ENCODE measurements around the gene JOSD2.

Gene JOSD2

GRCh38 chr19:50490411-50490811 is 20.6 kb downstream of the JOSD2 start:
- peaks cover 6% of the 10 kb centered on the region; the same call in 1 of the 2 replicates for H3K9me3 ChIP-seq (ENCODE audit: insufficient read depth, low read length)
- no peaks in the 10 kb centered on the region for H4K20me1 ChIP-seq (ENCODE audit: low read depth, low read length)
- no peaks in the 10 kb centered on the region for H3K27me3 ChIP-seq (ENCODE audit: low read length)
- no peak overlapping the region for H3K4me2 ChIP-seq (ENCODE audit: low read depth, low read length, poor library complexity, severe bottlenecking)
- no peak overlapping the region for H2AFZ ChIP-seq (ENCODE audit: low read depth, low read length, severe bottlenecking)
- no peak overlapping the region for H3K9ac ChIP-seq (ENCODE audit: low read length)
- H3K79me2 ChIP-seq (ENCODE audit: insufficient read depth, low read length): no peaks in the 10 kb centered on the region
- no peak for TF ChIP-seq EZH2phosphoT487 (conservative IDR thresholded peaks at IDR 0.05; ENCODE audit: low read length)
- H3K27ac ChIP-seq (ENCODE audit: low read depth, low read length): no peak overlapping the region
- H3K4me3 ChIP-seq (ENCODE audit: insufficient read depth, low read length, poor library complexity, severe bottlenecking): no peak overlapping the region
- no peaks in the 10 kb centered on the region for H3F3A ChIP-seq (ENCODE audit: insufficient read depth)
- 0 out of 2 replicates have a peak, but pooled peaks cover 3% of the 10 kb centered on the region for H3K36me3 ChIP-seq (ENCODE audit: low read length)
- H3K9me2 ChIP-seq (replicated peaks; ENCODE audit: insufficient read depth, low read length): no peaks in the 10 kb centered on the region

- Histone ChIP-seq H3K9me2 (replicated peaks; ENCODE audit: insufficient read depth, low read length) (no peaks in the 10 kb centered on the region), H3K4me2 (ENCODE audit: low read depth, low read length, poor library complexity, severe bottlenecking) (no peak overlapping the region), H3K4me3 (ENCODE audit: insufficient read depth, low read length, poor library complexity, severe bottlenecking) (no peak overlapping the region), H3K27ac (ENCODE audit: low read depth, low read length) (no peak overlapping the region), H4K20me1 (ENCODE audit: low read depth, low read length) (no peaks in the 10 kb centered on the region), H3K36me3 (ENCODE audit: low read length) (0 out of 2 replicates have a peak, but pooled peaks cover 3% of the 10 kb centered on the region), H2AFZ (ENCODE audit: low read depth, low read length, severe bottlenecking) (no peak overlapping the region), H3K79me2 (ENCODE audit: insufficient read depth, low read length) (no peaks in the 10 kb centered on the region), H3K27me3 (ENCODE audit: low read length) (no peaks in the 10 kb centered on the region), H3K9me3 (ENCODE audit: insufficient read depth, low read length) (peaks cover 6% of the 10 kb centered on the region; the same call in 1 of the 2 replicates), H3K9ac (ENCODE audit: low read length) (no peak overlapping the region), H3F3A (ENCODE audit: insufficient read depth) (no peaks in the 10 kb centered on the region)
- TF ChIP-seq, protein P1, sequence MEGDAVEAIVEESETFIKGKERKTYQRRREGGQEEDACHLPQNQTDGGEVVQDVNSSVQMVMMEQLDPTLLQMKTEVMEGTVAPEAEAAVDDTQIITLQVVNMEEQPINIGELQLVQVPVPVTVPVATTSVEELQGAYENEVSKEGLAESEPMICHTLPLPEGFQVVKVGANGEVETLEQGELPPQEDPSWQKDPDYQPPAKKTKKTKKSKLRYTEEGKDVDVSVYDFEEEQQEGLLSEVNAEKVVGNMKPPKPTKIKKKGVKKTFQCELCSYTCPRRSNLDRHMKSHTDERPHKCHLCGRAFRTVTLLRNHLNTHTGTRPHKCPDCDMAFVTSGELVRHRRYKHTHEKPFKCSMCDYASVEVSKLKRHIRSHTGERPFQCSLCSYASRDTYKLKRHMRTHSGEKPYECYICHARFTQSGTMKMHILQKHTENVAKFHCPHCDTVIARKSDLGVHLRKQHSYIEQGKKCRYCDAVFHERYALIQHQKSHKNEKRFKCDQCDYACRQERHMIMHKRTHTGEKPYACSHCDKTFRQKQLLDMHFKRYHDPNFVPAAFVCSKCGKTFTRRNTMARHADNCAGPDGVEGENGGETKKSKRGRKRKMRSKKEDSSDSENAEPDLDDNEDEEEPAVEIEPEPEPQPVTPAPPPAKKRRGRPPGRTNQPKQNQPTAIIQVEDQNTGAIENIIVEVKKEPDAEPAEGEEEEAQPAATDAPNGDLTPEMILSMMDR (IDR thresholded peaks at IDR 0.05; ENCODE audit: insufficient read depth, low read length, poor library complexity, severe bottlenecking): no peak
- no peak for TF ChIP-seq EZH2phosphoT487 (conservative IDR thresholded peaks at IDR 0.05; ENCODE audit: low read length)
Observed at GRCh38 chr19:50489461-50490011, 21.5 kb downstream of the JOSD2 start.

DNA sequence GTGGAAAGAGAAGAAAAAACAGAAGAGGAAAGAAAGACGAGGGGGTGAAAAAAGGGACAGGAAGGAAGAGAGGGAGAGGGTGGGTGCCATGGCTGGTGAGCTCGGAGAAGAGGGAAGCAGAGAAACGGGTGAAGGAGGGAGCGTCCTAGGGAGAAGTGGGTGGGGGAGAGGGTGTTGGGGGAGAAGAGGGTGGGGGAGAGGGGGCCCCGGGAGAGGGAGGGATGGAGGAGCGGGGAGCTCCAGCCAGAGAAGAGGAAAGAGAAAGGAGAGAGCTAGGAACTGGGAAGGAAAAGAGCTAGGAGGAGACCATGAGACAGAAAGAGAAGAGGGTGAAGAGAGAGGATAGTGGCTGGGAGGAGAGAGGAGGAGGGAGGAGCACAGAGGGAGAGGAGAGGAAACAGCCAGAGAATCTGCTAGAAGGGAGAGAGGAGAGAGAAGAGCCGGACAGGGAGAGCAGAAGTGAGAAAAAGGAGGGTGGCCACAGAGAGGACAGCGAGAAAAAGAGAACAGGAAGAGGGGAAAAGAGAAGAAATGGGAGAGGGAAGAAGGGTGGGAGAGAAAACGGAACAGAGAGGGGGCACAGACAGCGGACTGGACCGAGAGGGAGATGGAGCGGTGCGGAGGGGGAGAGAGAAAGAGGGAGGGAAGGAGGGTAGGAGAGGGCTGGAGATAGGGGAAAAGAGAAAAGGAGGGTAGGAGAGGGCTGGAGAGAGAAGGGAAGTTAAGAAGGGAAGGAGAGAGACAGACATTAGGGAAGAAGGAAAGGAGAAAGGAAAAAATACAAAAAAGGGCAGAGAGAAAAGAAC is 22.4 kb downstream of the JOSD2 start:
- Histone ChIP-seq H3K27ac (ENCODE audit: low read depth, low read length) (no peak overlapping the region), H3K9ac (ENCODE audit: low read length) (no peak overlapping the region), H3K9me3 (ENCODE audit: insufficient read depth, low read length) (peaks cover 6% of the 10 kb centered on the region; the same call in 1 of the 2 replicates), H3K9me2 (replicated peaks; ENCODE audit: insufficient read depth, low read length) (no peaks in the 10 kb centered on the region), H4K20me1 (ENCODE audit: low read depth, low read length) (no peaks in the 10 kb centered on the region), H3K36me3 (ENCODE audit: low read length) (0 out of 2 replicates have a peak, but pooled peaks cover 3% of the 10 kb centered on the region), H2AFZ (ENCODE audit: low read depth, low read length, severe bottlenecking) (no peak overlapping the region), H3F3A (ENCODE audit: insufficient read depth) (no peaks in the 10 kb centered on the region), H3K79me2 (ENCODE audit: insufficient read depth, low read length) (no peaks in the 10 kb centered on the region), H3K4me2 (ENCODE audit: low read depth, low read length, poor library complexity, severe bottlenecking) (no peak overlapping the region), H3K27me3 (ENCODE audit: low read length) (no peaks in the 10 kb centered on the region), H3K4me3 (ENCODE audit: insufficient read depth, low read length, poor library complexity, severe bottlenecking) (no peak overlapping the region)
- TF ChIP-seq, protein P1 (IDR thresholded peaks at IDR 0.05; ENCODE audit: insufficient read depth, low read length, poor library complexity, severe bottlenecking): no peak
- TF ChIP-seq EZH2phosphoT487 (conservative IDR thresholded peaks at IDR 0.05; ENCODE audit: low read length): no peak

Data from SU-DHL-6 (cell line).